Measurements from ENCODE around the gene EPHA2. TPM values are rescaled to one million over a fixed set of nuclear protein-coding genes. Genes with fewer than 3 reads are reported as not detected.

EPHA2 gene
- total and polyA plus RNA-seq, 12 donors = 7.8 to 25.1 (median 11.3) TPM

DNA sequence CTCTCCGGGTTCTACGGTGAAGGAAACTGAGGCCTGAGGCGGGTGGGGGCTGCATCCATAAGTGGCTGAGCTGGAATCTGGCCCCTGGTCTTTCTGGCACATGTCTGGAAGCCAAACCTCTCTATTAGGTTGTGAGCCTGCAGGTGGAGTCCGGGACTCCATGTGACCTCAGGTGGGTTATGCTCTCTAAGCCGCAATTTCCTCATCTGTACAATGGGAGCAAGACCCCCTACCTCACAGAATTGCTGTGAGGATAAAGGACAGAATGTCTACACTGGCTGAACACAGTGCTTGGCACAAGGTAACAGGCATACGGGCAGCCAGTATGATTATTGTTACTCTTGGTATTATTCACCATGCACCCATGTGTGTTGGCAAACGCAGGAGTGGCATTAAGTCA, 6.7 kb downstream of the EPHA2 start:
- intact Hi-C loops (cut with DNase I) = loop anchor here in 2 of 10 donors (5.0 kb wide), 1 partner anchor 33 kb away; no protein-coding TSS in a partner anchor
- no peak for ATAC-seq
- H3K9me3 ChIP-seq = no peaks in the 10 kb centered on the region
- TF ChIP-seq, protein P1, sequence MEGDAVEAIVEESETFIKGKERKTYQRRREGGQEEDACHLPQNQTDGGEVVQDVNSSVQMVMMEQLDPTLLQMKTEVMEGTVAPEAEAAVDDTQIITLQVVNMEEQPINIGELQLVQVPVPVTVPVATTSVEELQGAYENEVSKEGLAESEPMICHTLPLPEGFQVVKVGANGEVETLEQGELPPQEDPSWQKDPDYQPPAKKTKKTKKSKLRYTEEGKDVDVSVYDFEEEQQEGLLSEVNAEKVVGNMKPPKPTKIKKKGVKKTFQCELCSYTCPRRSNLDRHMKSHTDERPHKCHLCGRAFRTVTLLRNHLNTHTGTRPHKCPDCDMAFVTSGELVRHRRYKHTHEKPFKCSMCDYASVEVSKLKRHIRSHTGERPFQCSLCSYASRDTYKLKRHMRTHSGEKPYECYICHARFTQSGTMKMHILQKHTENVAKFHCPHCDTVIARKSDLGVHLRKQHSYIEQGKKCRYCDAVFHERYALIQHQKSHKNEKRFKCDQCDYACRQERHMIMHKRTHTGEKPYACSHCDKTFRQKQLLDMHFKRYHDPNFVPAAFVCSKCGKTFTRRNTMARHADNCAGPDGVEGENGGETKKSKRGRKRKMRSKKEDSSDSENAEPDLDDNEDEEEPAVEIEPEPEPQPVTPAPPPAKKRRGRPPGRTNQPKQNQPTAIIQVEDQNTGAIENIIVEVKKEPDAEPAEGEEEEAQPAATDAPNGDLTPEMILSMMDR (IDR thresholded peaks at IDR 0.05) = no peak
- peaks cover 0 to 44% (median 21%) of the 10 kb centered on the region in 9 donors for H3K36me3 ChIP-seq
- H3K27me3 ChIP-seq = peaks cover 0 to 13% (median 0%) of the 10 kb centered on the region in 7 donors
- H3K4me3 ChIP-seq = no peak overlapping the region
- DNase-seq = no peak
- 92 to 93% methylated on average over 7 of the region's 7 CpGs for WGBS, 2 donors
- H3K27ac ChIP-seq = no peak overlapping the region
- peaks cover 60 to 94% (median 86%) of the 10 kb centered on the region in 9 donors for H3K4me1 ChIP-seq

DNA sequence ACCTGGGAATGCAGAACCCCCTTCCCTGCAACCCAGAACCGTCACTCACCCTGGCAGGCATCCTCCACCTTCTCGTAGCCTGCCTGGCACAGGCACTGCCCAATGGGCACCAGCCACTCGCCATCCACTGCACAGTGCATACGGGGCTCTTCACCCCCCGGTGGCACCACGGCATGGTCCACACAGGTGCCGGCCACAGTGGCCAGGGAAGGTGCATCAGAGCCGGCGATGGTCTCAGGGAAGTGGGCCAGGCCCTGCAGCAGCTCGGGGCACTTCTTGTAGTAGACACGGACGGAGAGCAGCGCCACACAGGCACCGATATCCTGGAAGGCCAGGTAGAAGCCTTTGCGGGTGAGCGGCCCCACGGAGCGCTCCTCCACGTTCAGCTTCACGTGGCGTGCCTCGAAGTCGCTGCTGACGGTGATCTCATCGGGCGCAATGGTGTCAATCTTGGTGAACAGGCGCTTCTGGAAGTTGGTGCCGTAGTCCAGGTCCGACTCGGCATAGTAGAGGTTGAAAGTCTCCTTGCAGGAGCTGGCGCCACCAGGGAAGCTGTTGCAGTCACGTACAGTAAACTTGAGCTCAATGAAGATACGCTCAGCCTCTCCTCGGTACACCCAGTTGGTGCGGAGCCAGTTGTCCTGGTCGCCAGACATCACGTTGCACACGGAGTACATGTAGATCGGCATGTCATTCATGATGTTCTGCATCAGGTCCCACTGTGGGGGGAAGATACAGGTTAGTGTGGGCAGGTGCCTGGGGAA, 7.4 kb downstream of the EPHA2 start:
- WGBS, 2 donors = 90% methylated on average over 39 of the region's 39 CpGs
- H3K4me3 ChIP-seq = no peak overlapping the region
- H3K4me1 ChIP-seq = peaks cover 62 to 94% (median 86%) of the 10 kb centered on the region in 9 donors
- H3K27me3 ChIP-seq = peaks cover 0 to 8% (median 0%) of the 10 kb centered on the region in 7 donors
- ATAC-seq (no peak), DNase-seq (no peak)
- no peaks in the 10 kb centered on the region for H3K9me3 ChIP-seq
- TF ChIP-seq, protein P1 (IDR thresholded peaks at IDR 0.05) = no peak
- intact Hi-C loops (cut with DNase I) = loop anchor here in 2 of 10 donors (5.0 kb wide), 1 partner anchor 34 kb away; no protein-coding TSS in a partner anchor
- peak overlapping the region in 3 of 10 donors; percentile 96 to 98 (median 98) for H3K27ac ChIP-seq
- peaks cover 0 to 47% (median 21%) of the 10 kb centered on the region in 9 donors for H3K36me3 ChIP-seq

DNA sequence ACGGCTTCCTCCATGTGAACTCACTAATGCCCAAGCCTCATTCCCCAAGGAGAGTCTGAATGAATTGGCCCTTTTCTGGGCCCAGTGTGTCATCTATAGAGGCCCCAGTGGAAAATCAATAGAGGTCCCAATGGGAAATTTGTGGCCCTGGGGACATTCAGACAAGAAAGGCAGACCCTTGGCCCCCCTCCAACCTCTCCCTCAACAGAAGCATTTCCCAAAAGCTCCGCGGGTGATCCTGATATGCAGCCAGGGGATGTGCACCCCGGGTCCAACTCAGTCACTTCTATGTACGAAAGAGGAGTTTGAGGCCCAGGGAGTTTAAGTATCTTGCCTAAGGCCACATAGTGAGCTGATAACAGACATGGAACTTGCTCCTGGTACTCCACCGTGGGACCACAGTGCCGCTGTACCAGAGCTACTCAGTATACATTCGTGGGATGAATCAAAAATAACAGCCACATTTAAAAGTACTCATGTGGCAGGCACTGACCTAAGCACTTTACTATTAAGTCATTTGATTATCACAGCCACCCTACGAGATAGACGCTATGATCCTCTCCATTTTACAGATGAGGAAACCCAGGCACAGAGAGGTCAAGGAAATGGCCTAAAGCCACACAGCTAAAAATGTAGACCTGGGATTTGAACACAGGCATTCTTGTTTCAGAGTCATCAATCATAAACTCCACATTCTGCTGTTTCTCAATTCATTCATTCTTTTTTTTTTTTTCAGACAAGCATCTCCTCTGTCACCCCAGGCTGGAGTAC, 8.5 kb downstream of the EPHA2 start:
- intact Hi-C loops (cut with DNase I) = loop anchor here in 3 of 10 donors (2.0 to 5.0 kb wide), 2 partner anchors 33 to 35 kb away; no protein-coding TSS in a partner anchor
- TF ChIP-seq, protein P1 (IDR thresholded peaks at IDR 0.05) = no peak

More for the DNA sequence above, 8.5 kb downstream of the EPHA2 start:
- H3K36me3 ChIP-seq = peaks cover 0 to 52% (median 21%) of the 10 kb centered on the region in 9 donors
- no peak for DNase-seq
- no peaks in the 10 kb centered on the region for H3K27me3 ChIP-seq
- H3K4me3 ChIP-seq = peak overlapping the region in 3 of 10 donors; percentile 43 to 49 (median 44)
- 41% methylated on average over 10 of the region's 10 CpGs for WGBS, 2 donors
- H3K9me3 ChIP-seq = no peaks in the 10 kb centered on the region
- peak overlapping the region; percentile 72 to 99 (median 96) for H3K27ac ChIP-seq
- ATAC-seq = no peak
- H3K4me1 ChIP-seq = peaks cover 57 to 90% (median 81%) of the 10 kb centered on the region in 9 donors

Measured in heart right ventricle (tissue), 16 donors.